Coronary artery (tissue), 2 donors: Measurements from ENCODE around the gene ASIC4.

Experiments
- DNase-seq: peaks from one replicate; pipeline ENCODE4 v3.0.0-alpha.2; 2017; ENCODE audit warnings: low spot score
- H3K27ac ChIP-seq, 2 donors: fragments of 200-600 bp; sonication (generic); one replicate each; pipeline ENCODE4 v1.5.1; 2016 to 2019
- H3K4me3 ChIP-seq: fragments of 200-600 bp; sonication (generic); 2 replicates; pipeline ENCODE4 v1.5.1; 2016; ENCODE audit warnings: mild to moderate bottlenecking, moderate library complexity
- TF ChIP-seq, protein P1 (sequence below): fragments of 200-600 bp; sonication (generic); IDR thresholded peaks from one replicate; pipeline ENCODE4 v1.5.1; 2019; ENCODE audit warnings: antibody characterized with exemption

The ASIC4 gene

DNA sequence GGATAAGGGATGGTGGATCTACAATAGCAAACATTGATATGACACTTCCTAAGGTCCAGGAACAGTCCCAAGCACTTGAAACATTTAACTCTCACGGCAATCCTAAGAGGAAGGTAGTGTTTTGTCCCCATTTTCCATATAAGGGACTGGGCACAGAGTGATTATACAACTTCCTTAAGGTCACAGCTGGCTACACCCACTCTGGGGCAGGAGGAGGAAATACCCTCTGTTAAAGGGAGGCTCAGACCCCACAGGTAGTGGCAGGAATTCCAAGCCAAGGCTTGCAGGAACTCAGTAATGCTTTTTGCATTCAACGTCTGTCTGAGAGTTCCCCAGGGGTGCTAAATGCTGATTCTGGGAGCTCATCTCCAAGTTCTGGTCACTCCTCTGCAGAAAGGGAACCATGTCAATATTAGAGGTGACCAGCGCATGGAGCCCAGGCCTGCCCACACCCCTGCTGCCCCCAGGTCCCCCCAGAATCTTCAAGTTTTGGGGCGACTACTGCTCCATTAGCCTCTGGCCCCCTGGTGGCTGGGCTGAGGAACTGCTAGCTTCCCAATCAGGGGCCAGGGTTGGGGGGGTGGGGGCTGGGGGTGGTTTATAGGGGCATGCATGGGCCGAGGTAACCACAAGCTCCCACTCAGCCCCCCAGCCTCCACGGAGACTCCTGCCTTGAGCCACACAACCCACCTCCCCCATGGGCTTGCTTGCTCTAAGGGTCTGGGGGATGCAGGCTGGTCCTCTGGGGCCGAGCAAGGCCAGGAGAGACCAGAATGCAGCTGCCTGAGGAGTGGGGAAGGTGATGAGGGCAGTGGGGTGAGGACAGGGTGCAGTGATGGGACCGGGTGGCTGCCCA lies 46.0 kb downstream of the ASIC4 start:
- TF ChIP-seq, protein P1, sequence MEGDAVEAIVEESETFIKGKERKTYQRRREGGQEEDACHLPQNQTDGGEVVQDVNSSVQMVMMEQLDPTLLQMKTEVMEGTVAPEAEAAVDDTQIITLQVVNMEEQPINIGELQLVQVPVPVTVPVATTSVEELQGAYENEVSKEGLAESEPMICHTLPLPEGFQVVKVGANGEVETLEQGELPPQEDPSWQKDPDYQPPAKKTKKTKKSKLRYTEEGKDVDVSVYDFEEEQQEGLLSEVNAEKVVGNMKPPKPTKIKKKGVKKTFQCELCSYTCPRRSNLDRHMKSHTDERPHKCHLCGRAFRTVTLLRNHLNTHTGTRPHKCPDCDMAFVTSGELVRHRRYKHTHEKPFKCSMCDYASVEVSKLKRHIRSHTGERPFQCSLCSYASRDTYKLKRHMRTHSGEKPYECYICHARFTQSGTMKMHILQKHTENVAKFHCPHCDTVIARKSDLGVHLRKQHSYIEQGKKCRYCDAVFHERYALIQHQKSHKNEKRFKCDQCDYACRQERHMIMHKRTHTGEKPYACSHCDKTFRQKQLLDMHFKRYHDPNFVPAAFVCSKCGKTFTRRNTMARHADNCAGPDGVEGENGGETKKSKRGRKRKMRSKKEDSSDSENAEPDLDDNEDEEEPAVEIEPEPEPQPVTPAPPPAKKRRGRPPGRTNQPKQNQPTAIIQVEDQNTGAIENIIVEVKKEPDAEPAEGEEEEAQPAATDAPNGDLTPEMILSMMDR = peak; percentile 90
- DNase-seq = no peak
- no peak overlapping the region for H3K4me3 ChIP-seq
- no peak overlapping the region for H3K27ac ChIP-seq

DNA sequence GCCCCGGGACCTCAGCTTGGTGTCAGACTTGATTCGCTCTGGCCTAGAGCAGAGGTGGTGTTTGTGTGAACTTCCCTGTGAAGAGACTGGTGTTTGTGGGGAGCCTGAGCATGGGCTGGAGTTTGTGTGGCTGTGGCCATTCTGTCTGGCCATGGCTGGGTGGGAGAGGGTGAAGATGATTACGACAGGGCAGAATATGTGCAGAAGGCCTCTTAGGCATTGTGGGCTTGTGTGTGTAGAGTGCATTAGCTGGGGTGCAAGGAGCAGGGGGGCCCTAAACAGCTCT lies 46.6 kb downstream of the ASIC4 start:
- no peak overlapping the region for H3K27ac ChIP-seq
- DNase-seq = no peak
- H3K4me3 ChIP-seq = no peak overlapping the region
- TF ChIP-seq, protein P1 = no peak

DNA sequence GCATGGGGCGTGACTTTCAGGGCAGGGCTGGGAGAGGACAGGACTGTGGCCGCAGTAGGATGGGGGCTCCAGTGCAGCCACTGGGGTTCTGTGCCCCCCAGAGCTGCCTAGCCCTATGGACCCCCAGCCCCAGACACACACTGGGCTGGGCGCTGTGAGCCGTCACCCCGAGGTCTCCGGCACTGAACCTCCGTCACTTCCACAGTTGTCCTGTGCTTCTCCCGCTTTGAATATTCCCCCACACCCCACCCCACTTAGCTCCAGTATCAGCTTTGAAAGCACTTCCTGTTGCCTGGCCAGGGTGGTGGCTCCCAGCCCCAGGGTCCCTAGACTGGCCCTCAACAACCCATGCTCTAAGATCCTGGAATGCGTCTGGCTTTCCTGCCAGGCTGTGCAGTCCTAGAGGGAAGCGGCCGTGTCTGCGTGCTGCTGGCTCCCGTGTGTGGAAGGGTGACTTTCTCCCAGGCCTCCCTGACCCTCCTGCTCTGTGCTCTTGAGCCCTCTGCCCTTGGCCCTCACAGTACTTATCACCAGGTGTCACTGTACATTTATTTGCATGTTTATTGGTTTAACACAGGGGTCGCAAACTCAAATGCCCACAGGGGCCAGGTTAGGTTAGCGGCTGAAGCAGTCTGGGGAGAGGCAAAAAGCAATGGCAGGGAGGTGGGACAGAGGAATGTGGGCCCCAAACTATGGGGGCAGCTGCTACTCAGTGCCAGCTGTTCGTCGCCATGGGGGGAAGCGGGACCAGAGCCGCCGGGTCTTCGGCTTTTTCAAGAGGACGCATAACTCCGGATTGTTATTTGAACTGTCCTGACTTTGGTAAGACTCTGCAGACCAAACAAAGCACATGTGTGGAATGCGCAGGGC lies 47.1 kb downstream of the ASIC4 start:
- DNase-seq = peak; percentile 50
- Histone ChIP-seq H3K27ac (no peak overlapping the region), H3K4me3 (no peak overlapping the region)
- TF ChIP-seq, protein P1 = no peak

DNA sequence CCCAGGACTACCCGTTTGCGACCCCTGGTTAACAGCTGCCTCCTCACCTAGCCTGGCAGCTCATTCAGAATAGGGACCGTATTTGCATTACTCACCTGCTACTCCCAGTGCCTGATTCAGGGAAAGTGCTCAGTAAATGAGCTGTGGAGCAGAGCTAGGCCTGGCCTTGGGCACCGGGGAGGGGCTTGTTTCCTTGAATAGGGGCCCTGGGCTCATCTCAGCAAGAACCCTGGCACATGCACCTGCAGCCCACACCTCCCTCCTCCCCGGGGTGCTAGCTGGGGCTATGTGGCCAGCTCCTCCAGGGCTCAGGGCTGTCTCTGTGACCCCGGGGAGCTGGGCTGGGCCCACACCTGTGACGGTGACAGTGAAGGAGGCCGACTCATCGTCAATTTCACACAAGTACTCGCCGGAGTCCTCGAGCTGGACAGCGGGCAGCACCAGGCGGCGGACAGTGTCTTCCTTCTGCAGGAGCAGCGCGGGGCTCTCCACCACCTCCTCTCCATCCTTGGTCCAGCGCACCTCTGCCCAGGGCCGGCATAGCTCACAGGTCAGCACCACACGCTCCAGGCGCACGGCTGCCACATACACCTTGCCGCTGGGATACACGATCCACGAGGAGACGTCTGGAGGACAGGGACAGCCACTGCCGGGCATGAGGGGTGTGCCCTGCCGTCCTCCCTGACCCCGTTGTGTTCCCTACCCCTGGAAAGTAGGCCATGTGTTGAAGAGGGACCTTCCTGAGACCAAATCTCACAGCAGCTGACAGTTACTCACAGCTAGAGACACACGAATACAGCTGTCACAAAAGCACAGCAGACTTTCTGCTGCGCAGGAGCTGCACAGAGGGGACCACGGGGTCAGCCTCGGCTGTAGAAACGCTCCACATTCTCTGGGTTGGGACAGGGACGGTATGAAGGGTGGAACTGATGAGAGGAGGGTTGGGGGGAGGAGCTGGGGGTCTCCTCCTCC lies 48.1 kb downstream of the ASIC4 start:
- Histone ChIP-seq H3K4me3 (no peak overlapping the region), H3K27ac (no peak overlapping the region)
- DNase-seq = peak; percentile 69
- TF ChIP-seq, protein P1 = no peak

DNA sequence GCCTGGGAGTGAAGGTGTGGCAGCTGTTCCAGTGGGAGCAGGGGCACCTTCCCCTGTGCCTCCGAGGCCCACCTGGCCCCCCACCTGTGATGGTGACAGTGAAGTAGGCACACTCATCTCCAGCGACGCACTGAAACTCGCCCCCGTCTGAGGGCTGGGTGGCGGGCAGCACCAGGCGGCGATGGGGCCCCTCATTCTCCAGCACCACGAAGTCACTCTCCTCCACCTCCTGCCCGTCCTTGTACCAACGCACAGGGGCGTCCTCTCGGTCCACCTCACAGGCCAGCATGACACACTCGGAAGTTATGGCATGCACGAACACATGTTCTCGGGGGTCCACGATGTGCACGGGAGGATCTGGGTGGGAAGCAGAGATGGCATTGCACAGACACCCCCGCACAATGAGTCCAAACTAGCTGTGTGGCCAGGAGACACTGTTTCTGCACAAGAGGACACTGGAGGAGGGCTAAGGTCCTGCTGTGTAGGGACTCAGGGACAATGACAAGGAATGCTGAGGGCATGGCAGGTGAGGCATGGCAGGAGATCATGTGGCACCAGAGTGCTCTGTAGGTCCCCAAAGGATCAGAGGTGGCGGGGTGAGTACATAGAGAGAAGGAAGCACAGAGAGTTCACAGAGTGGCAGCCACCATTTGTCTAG lies 49.1 kb downstream of the ASIC4 start:
- Histone ChIP-seq H3K27ac (no peak overlapping the region), H3K4me3 (no peak overlapping the region)
- TF ChIP-seq, protein P1 = no peak
- no peak for DNase-seq
